ENCODE measurements around the gene TNFSF13. TPM values are rescaled to one million over a fixed set of nuclear protein-coding genes. Genes with fewer than 3 reads are reported as not detected.

TNFSF13 gene
- total RNA-seq, 1 experiment from 2014 or later, result 0.94 TPM

DNA sequence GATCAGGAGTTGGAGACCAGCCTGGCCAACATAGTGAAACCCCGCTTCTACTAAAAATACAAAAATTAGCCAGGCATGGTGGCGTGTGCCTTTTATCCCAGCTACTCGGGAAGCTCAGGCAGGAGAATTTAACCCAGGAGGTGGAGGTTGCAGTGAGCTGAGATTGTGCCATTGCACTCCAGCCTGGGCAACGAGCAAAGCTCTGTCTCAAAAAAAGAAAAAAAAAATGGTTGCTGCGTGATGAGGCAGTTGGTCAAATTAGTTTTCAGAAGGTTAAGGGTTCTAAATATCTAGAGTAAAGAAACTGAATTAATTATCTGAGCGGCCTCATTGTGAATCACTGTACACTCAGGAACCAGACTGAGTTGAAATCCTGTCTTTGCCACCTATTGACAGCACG, 17.4 kb downstream of the TNFSF13 start:
- H3K14ac ChIP-seq (ENCODE audit: insufficient read depth, low read length), result no peak overlapping the region
- H4K20me1 ChIP-seq (ENCODE audit: control insufficient read depth, insufficient read depth, insufficient read length), result no peaks in the 10 kb centered on the region
- Mint-ChIP-seq H3K4me3 (peak overlapping the region; percentile 98; a peak in 4 of 5 replicates), H3K9me3 (peaks cover 3 to 7% of the 10 kb centered on the region in 2 experiments; a peak in 3 of 5 replicates), H3K36me3 (ENCODE audit: insufficient read depth in 1 of 3, low read depth in 3 of 3) (peaks cover 56 to 85% (median 69%) of the 10 kb centered on the region in 3 experiments), H3K4me1 (peaks cover 51 to 53% of the 10 kb centered on the region in 2 experiments), H3K27me3 (ENCODE audit: low read depth) (peaks cover 10% of the 10 kb centered on the region), H3K27ac (peak overlapping the region in 2 of 3 experiments; percentile 44 to 96; a peak in 3 of 7 replicates)
- no peak overlapping the region for H2BK5ac ChIP-seq (ENCODE audit: insufficient read length, low read length)
- H4K8ac ChIP-seq (replicated peaks; ENCODE audit: insufficient read length, low read depth, low read length), result no peak overlapping the region
- peaks cover 2% of the 10 kb centered on the region for H3K79me1 ChIP-seq (ENCODE audit: insufficient read depth, low read depth, low read length, poor library complexity, severe bottlenecking)
- no peak overlapping the region for H2AFZ ChIP-seq (ENCODE audit: low read length)
- no peak overlapping the region for H4K91ac ChIP-seq (ENCODE audit: insufficient read length, low read depth, low read length)
- no peak overlapping the region for H4K5ac ChIP-seq (ENCODE audit: insufficient read length, low read depth, low read length)
- no peak overlapping the region for H2BK15ac ChIP-seq (ENCODE audit: low read depth, low read length)
- no peak overlapping the region for H3K56ac ChIP-seq (ENCODE audit: insufficient read length, low read depth, low read length)
- no peak overlapping the region for H2AK5ac ChIP-seq (ENCODE audit: insufficient read length, low read length)
- H3K27ac ChIP-seq (ENCODE audit: insufficient read length, low read depth, low read length), result no peak overlapping the region
- DNase-seq, result no peak
- H3K18ac ChIP-seq (ENCODE audit: insufficient read length, low read depth, low read length), result no peak overlapping the region
- no peak overlapping the region for H3K4me2 ChIP-seq (ENCODE audit: insufficient read depth, insufficient read length, low read length)
- H2BK20ac ChIP-seq (ENCODE audit: low read depth, low read length, poor library complexity, severe bottlenecking), result no peak overlapping the region
- peaks cover 4% of the 10 kb centered on the region; the same call in 1 of the 2 replicates for H3K4me1 ChIP-seq (ENCODE audit: insufficient read depth, low read length)
- peaks cover 21% of the 10 kb centered on the region; the same call in 1 of the 2 replicates for H3K79me2 ChIP-seq (ENCODE audit: insufficient read depth, low read length)
- peaks cover 5% of the 10 kb centered on the region for H3K23me2 ChIP-seq (ENCODE audit: insufficient read length, low read depth, low read length, poor library complexity, severe bottlenecking)
- no peak overlapping the region for H2BK120ac ChIP-seq (ENCODE audit: low read depth, low read length, poor library complexity, severe bottlenecking)
- no peak overlapping the region for H3K23ac ChIP-seq (ENCODE audit: insufficient read length, low read depth, low read length)
- H3T11ph ChIP-seq (ENCODE audit: low read length), result no peak overlapping the region
- no peak overlapping the region for H2BK12ac ChIP-seq (ENCODE audit: insufficient read length, low read depth, low read length)
- no peak overlapping the region for H3K9ac ChIP-seq (ENCODE audit: extremely low read depth, insufficient read length, low read length)
- no CpG with 5 or more reads among the region's 7 CpGs for WGBS (ENCODE audit: extremely low coverage, insufficient read length, low lambda C conversion rate)
- no peak overlapping the region for H3K4ac ChIP-seq (ENCODE audit: low read depth, low read length)
- no peaks in the 10 kb centered on the region for H3K27me3 ChIP-seq (ENCODE audit: insufficient read depth, low read length)
- no peak for TF ChIP-seq CTCF (conservative IDR thresholded peaks at IDR 0.05)
- no peaks in the 10 kb centered on the region for H3K9me3 ChIP-seq (ENCODE audit: control insufficient read depth, low read depth, low read length)
